HL-60 (cell line): ENCODE data around the gene EXOSC7.
A peak's percentile ranks its signal among the peaks of the same experiment; 100 is the strongest.

Experiments
- DNase-seq, 2 experiments: peaks; one replicate each; pipeline ENCODE4 v3.0.0-alpha.2; 2010 to 2020; ENCODE audit warnings: low read depth in 1 of 2, low spot score in 1 of 2
- H3K27ac ChIP-seq: fragments of 250-450 bp; sonication (Bioruptor Pico); replicated peaks from 2 replicates; pipeline ENCODE4 v1.5.1; 2020; ENCODE audit warnings: mild to moderate bottlenecking, moderate library complexity
- H3K27me3 ChIP-seq: fragments of 250-450 bp; sonication (Bioruptor Pico); 2 replicates; pipeline ENCODE4 v1.5.1; 2021; ENCODE audit warnings: mild to moderate bottlenecking, moderate library complexity; ENCODE audit not compliant: insufficient read depth, poor library complexity, severe bottlenecking
- H3K4me3 ChIP-seq: replicated peaks from 2 replicates; pipeline ENCODE4 v1.5.1; 2011; ENCODE audit warnings: mild to moderate bottlenecking, control low read depth, low read length; ENCODE audit not compliant: insufficient read depth
- GABPA ChIP-seq: IDR thresholded peaks from 2 replicates; pipeline ENCODE4 v1.6.1; 2012; ENCODE audit warnings: low read depth
- POLR2AphosphoS5 ChIP-seq: IDR thresholded peaks from 2 replicates; pipeline ENCODE4 v1.6.1; 2012; ENCODE audit warnings: low read depth
- REST ChIP-seq: IDR thresholded peaks from 2 replicates; pipeline ENCODE4 v1.6.1; 2012; ENCODE audit warnings: low read depth; ENCODE audit not compliant: insufficient replicate concordance
- SPI1 ChIP-seq: IDR thresholded peaks from 2 replicates; pipeline ENCODE4 v1.6.1; 2012; ENCODE audit warnings: low read depth, mild to moderate bottlenecking, borderline replicate concordance
- TF ChIP-seq, protein P1 (sequence below): IDR thresholded peaks from one replicate; pipeline ENCODE4 v1.5.1; 2011; ENCODE audit warnings: low read length, control low read depth, inconsistent platforms; ENCODE audit not compliant: insufficient read depth

Gene EXOSC7

GRCh38 chr3:44950275-44950734, 25.7 kb upstream of the EXOSC7 start:
- no peak for DNase-seq
- no peaks in the 10 kb centered on the region for H3K27me3 ChIP-seq
- no peak overlapping the region for H3K27ac ChIP-seq
- no peak overlapping the region for H3K4me3 ChIP-seq
- no peak for TF ChIP-seq SPI1
- no peak for TF ChIP-seq REST
- no peak for TF ChIP-seq POLR2AphosphoS5
- no peak for TF ChIP-seq GABPA
- TF ChIP-seq, protein P1, sequence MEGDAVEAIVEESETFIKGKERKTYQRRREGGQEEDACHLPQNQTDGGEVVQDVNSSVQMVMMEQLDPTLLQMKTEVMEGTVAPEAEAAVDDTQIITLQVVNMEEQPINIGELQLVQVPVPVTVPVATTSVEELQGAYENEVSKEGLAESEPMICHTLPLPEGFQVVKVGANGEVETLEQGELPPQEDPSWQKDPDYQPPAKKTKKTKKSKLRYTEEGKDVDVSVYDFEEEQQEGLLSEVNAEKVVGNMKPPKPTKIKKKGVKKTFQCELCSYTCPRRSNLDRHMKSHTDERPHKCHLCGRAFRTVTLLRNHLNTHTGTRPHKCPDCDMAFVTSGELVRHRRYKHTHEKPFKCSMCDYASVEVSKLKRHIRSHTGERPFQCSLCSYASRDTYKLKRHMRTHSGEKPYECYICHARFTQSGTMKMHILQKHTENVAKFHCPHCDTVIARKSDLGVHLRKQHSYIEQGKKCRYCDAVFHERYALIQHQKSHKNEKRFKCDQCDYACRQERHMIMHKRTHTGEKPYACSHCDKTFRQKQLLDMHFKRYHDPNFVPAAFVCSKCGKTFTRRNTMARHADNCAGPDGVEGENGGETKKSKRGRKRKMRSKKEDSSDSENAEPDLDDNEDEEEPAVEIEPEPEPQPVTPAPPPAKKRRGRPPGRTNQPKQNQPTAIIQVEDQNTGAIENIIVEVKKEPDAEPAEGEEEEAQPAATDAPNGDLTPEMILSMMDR, result no peak

DNA sequence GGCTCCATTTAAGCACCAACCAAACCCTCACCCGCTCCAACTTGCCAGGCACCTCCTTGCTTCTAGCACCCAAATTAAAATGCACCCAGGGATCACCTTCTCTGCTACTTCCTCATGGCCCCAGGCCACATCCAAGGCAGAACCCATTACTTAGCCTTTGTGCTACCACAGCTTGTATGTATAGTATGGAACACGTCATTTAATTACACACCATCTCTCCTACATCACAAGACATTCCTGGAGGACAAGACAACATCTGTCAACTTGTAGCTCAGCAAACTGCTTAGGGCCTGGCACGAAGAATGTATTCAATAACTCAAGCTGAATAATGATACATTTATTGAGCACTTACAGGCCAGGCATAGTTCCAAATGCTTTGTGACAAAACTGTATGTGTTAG, 23.4 kb upstream of the EXOSC7 start:
- TF ChIP-seq REST, result no peak
- TF ChIP-seq, protein P1, result no peak
- TF ChIP-seq POLR2AphosphoS5, result no peak
- TF ChIP-seq SPI1, result no peak
- no peak for TF ChIP-seq GABPA
- H3K27me3 ChIP-seq, result no peaks in the 10 kb centered on the region
- no peak overlapping the region for H3K4me3 ChIP-seq
- no peak for DNase-seq
- H3K27ac ChIP-seq, result no peak overlapping the region

DNA sequence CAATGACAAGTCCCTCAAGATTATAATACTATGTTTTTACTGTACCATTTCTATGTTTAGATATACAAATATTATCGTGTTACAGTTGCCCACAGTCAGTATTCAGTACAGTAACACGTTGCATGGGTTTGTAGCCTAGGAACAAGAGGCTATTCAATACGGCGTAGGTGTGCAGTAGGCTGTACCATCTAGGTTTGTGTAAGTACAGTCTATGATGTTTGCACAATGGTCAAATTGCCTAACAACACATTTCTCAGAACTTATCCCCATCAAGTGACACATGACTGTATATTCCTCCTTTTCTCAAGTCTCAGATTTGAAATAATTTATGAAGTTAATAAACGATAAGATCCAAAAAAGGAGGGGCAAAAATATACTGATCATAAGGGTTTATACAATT, 21.7 kb upstream of the EXOSC7 start:
- TF ChIP-seq REST (no peak), GABPA (no peak), POLR2AphosphoS5 (no peak), SPI1 (no peak)
- TF ChIP-seq, protein P1, result no peak
- no peaks in the 10 kb centered on the region for H3K27me3 ChIP-seq
- H3K27ac ChIP-seq, result peak overlapping the region; percentile 58
- peak; percentile 42 to 44 for DNase-seq
- H3K4me3 ChIP-seq, result no peak overlapping the region
